Adrenal gland (tissue), 5 donors: Measurements from ENCODE around the gene TRIO.

Experiments
- CTCF ChIP-seq, 6 experiments: fragments of 450-650 bp in 4 of 6; fragments of 200-600 bp in 2 of 6; sonication (generic) in 1 of 6; IDR thresholded peaks; 1 replicate in 5 of 6; 2 replicates in 1 of 6; pipeline versions ENCODE4 v1.5.1 to v1.8.0; 2016 to 2021; ENCODE audit warnings: antibody characterized with exemption in 6 of 6, mild to moderate bottlenecking in 2 of 6, moderate library complexity in 1 of 6
- POLR2A ChIP-seq, 2 donors: fragments of 450-650 bp; IDR thresholded peaks; one replicate each; pipeline ENCODE4 v1.6.1; 2017; ENCODE audit warnings: antibody characterized with exemption in 2 of 2, mild to moderate bottlenecking in 2 of 2, moderate library complexity in 1 of 2
- donor health status: DM: no; HTN: no; CAD: no.

- TF ChIP-seq CTCF (IDR thresholded peaks at IDR 0.05) (no peak), POLR2A (IDR thresholded peaks at IDR 0.05) (no peak)
These were observed 11.0 kb downstream of the TRIO start for GRCh38 chr5:14153932-14154731.
